Measurements from ENCODE around the gene GSDME.

The GSDME gene

GRCh38 chr7:24718977-24719491, 38.2 kb downstream of the GSDME start:
- peak; percentile 27 for DNase-seq

GRCh38 chr7:24718431-24718831, 38.8 kb downstream of the GSDME start:
- DNase-seq = no peak

GRCh38 chr7:24717694-24718320, 39.5 kb downstream of the GSDME start:
- DNase-seq = no peak

GRCh38 chr7:24717247-24717622, 40.0 kb downstream of the GSDME start:
- DNase-seq = no peak

GRCh38 chr7:24716480-24717246, 40.6 kb downstream of the GSDME start:
- no peak for DNase-seq

- DNase-seq = peak; percentile 10
Measured at GRCh38 chr7:24715661-24716479, 41.4 kb downstream of the GSDME start.

GRCh38 chr7:24715171-24715570, 42.1 kb downstream of the GSDME start:
- no peak for DNase-seq

- DNase-seq = no peak
Measured at GRCh38 chr7:24714676-24715010, 42.6 kb downstream of the GSDME start.

GRCh38 chr7:24713850-24714675, 43.2 kb downstream of the GSDME start:
- DNase-seq = no peak

- no peak for DNase-seq
Measured at GRCh38 chr7:24713039-24713793, 44.0 kb downstream of the GSDME start.

GRCh38 chr7:24709585-24710360, 47.5 kb downstream of the GSDME start:
- no peak for DNase-seq

- no peak for DNase-seq
Measured at GRCh38 chr7:24709051-24709450, 48.2 kb downstream of the GSDME start.

- no peak for DNase-seq
Measured at GRCh38 chr7:24707988-24708615, 49.2 kb downstream of the GSDME start.

GRCh38 chr7:24706211-24707170, 50.8 kb downstream of the GSDME start:
- DNase-seq = no peak

GRCh38 chr7:24705461-24705954, 51.8 kb downstream of the GSDME start:
- no peak for DNase-seq

GRCh38 chr7:24704311-24704710, 53.0 kb downstream of the GSDME start:
- no peak for DNase-seq

GRCh38 chr7:24703296-24703695, 54.0 kb downstream of the GSDME start:
- no peak for DNase-seq

GRCh38 chr7:24702755-24703154, 54.5 kb downstream of the GSDME start:
- no peak for DNase-seq
